Fibroblast of peridontal ligament (primary cell): ENCODE results near the gene FOXP4.

Experiments used
- DNase-seq: peaks from one replicate; pipeline ENCODE4 v3.0.0-alpha.2; 2010; ENCODE audit errors: extremely low read depth

The FOXP4 gene

DNA sequence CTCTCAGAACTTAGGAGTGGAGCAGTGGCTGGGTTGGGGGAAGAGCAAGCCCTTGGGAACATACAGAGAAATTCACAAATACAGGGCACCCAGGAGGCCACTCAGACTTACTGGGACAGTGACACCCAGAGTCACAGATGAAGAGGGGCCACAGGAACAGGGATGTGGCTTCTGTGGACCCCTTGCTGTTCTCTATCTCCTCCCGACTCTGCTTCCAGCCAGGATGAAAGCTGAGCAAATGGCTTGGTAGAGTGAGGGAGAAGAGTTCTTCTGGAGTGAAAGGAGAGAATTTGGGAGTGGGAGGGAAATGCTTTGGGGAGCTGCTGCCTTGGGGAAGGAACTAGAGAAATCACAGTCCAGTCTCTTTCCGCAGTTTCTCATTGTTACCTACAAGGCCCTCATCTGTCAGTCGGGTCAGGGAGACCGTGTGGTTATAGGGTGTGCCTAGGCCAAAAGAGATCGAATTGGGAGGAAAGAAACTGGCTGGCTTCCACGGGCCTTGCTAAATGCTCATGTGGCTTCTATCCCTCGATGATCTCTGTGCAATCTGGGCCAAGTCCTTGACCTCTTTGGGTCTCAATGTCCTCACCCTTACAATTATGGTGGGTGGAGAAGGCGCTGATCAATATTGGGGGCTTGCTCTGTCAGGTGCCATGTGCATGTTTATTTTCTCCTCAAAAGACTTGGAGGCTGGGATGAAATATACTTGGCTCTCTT, 17.0 kb downstream of the FOXP4 start:
- no peak for DNase-seq

DNA sequence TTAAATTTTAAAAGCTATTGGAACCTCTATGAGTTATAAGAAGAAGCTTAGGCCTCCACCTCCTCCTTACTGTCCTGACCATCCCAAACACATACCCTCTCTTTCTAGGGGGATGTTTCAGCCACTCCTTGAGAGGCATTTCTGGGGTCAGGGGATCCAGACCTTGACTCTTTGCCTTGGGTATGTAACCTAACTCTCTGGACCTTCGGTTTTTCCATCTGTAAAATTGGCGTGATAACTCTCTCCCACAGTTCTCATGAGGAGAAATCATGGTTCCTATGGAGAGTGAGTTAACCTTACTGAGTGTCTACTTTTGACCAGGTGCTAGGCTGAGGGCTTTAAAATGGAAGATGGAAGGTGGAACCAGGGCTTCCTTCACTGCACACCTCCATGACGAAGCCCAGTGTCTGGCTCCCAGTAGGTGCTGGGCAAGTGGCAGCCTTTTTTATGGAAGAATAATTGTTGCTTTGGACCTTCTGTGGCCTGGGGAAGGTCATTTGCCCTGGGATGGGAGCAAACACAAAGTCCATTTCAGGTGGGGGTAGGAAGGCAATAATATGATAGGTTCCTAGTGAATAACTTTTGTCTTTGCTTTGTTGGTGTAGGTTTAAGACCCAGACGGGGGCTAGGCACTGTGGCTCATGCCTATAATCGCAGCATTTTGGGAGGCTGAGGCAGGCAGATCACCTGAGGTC, 18.4 kb downstream of the FOXP4 start:
- DNase-seq = no peak

DNA sequence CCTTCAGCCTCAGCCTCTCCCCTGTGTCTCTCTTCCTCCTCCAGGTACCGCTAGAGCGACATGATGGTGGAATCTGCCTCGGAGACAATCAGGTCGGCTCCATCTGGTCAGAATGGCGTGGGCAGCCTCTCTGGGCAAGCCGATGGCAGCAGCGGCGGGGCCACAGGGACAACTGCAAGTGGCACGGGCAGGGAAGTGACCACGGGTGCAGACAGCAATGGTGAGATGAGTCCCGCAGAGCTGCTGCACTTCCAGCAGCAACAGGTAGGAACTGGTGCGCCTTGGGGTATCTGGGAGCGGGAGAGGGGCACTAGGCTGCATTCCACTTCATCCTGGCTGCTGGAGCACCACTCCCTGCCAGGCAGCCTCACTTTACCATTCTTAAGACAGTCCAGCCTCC, 19.5 kb downstream of the FOXP4 start:
- no peak for DNase-seq

DNA sequence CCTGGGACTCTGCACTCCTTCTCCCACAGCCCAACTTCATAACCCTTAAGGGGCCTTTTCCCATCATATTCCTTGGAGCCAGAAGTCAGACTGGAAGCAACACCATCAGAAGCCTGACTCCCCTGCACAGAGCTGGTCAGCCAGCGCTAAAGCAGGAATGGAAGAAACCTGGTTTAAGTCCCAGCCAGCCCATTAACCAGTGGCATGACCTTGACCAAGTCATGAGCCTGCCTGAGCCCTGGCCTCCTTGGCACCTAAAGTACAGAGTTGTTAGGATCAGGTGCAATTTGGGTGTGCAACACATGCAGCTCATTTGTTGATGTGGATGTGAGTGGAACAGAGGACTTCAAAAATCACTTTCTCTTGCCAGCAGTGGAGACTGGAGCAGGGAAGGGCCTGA, 20.8 kb downstream of the FOXP4 start:
- no peak for DNase-seq

- DNase-seq = no peak
Measured at GRCh38 chr6:41567684-41568083, 21.5 kb downstream of the FOXP4 start.

- no peak for DNase-seq
Measured at GRCh38 chr6:41568202-41568584, 22.0 kb downstream of the FOXP4 start.

DNA sequence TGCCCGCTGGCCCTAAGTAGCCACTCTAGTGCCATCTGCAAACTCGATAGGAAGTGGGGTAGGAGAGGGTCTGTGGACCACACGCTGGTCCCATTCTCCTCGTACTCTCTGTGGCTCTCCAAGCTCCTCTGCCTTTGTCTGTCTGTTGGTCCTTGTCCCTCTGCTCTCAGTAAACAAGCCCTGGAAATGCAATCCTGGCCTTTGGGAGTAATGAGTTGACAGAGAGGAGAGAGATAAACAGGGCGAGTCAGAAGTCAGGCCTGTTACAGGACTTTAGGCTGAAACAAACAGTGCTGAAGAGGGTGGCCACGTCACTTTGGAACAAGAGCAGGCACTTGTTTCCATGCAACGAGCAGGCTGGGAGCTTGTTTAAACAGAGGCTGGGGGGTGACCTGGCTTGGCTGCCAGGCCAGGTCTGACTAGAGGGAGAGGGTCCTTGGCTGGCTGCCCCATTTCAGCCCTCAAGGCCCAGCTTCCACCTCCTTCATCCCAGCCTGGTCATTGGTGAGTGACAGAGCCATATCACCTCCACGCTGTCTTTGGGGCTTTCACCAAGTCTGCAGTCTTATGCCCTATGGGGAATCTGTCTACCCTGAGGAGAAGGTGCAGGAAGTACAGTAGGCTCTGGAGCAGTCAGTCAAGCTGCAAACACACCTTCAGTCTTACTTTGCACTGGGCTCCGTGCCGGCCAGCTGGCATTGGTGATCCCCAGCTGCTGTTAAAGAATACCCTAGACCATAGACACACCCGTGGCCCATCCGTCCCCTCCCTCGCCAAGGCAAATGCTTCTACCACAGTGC, 22.6 kb downstream of the FOXP4 start:
- DNase-seq = no peak

DNA sequence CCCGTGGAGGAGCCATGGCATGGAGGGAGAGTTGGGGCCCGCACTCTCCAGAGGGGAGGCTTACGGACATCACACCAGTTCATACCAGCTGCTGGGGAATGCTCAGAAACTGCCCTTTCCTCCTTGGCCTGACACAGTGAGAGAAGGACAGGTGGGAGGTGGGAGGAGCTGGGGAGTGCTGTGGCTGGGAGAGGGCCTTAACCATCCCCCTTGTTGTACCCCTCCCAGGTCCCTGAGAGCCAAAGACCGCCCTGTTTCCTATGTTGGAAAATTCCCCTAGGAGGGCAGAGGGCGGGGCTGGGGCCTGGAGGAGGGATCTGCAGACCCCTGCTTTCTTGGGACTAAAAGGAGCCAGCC, 24.1 kb downstream of the FOXP4 start:
- DNase-seq = no peak

DNA sequence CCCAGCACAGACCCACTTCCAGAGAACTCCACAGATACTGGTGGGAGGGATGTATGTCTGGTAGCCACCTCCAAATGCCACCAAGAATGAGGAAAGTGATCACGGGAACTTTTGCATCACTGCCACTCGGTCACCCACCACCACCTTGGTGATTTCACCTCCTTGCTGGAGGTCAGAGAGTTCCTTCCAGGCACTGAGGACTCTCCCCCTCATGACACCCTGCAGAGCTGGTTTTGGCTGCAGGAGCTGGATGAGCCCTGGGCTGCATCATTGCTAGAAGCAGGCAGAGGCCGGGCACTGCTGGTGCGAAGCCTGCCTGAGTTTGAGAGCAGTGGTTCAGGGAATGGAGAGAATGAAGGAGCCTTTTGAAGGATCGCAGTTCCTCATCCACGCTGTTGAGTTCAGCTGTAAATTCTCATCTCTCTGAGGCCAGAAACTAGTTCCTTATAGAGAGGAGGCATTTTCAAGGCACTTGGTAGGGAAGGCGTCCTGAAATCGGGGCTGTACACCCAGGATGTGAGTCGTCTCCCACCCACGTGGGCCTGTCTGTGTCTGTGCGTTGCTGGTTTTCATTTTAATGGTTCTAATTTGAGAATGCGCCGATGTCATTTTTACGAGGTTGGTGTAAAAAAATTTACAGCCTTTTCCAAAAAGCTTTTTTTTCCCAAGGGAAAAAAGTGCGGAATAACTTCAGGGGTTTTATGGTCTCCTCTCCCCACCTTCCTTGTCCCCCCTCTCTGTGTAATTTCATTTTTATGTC, 25.0 kb downstream of the FOXP4 start:
- DNase-seq = no peak

- no peak for DNase-seq
Measured at GRCh38 chr6:41572613-41573012, 26.4 kb downstream of the FOXP4 start.

DNA sequence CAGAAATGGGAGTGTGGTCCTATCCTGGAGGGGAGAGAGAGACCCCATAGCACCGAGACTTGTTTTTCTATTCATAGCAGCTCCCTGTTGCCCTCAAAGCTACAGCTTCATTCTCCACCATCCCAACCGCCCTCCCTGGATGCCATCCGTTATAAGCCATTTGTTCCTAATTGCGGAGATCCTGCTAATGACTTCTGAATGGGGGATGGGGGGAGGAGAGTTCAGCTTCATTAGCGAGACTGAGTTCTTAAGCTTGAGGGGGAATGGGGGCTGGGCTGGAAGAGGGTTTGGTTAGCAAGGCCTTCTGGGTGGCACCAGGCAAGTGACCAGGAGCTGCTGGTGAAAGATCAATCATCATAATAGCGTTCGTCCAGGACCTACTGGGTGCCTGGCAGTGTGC, 27.1 kb downstream of the FOXP4 start:
- DNase-seq = no peak

- no peak for DNase-seq
Measured at GRCh38 chr6:41573985-41574384, 27.8 kb downstream of the FOXP4 start.

DNA sequence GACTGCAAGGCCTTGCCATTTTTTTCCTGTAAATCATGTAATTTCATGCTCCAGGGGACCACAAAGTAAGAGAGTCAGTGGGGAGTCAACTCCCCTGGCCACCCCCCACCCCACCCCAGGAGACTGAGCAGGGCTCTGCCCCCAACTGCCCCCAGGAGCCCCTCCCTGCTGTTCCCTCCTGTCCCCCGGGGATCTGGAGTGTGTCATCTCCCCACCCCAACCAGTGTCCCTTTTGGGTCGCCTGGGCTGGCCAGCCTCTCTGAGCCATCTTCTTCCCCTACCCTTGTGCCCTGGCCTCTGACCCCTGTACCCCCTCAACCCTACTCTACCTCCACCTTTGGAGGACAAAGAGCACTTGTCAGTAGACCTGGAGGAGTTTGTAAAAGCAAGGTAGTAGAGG, 29.4 kb downstream of the FOXP4 start:
- no peak for DNase-seq

DNA sequence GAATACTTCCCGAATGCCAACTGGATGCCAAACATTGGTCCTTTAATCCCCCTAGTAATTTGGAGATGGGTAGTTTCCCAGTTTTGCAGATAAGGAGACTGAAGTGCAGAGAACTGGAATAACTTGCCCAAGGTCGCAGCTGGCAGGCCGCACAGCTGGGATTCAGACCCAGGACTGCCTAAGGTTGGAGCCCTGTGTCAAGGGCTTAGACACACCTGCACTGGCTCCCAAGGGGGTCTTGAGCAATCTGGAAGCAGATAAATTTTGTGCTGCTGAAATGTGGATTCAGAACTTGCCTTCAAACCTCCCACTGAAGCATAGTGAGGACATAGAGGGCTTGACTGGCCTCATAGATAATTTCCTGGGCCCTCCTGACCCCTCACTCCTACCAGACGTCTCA, 30.5 kb downstream of the FOXP4 start:
- no peak for DNase-seq

GRCh38 chr6:41577356-41578216, 31.4 kb downstream of the FOXP4 start:
- no peak for DNase-seq

DNA sequence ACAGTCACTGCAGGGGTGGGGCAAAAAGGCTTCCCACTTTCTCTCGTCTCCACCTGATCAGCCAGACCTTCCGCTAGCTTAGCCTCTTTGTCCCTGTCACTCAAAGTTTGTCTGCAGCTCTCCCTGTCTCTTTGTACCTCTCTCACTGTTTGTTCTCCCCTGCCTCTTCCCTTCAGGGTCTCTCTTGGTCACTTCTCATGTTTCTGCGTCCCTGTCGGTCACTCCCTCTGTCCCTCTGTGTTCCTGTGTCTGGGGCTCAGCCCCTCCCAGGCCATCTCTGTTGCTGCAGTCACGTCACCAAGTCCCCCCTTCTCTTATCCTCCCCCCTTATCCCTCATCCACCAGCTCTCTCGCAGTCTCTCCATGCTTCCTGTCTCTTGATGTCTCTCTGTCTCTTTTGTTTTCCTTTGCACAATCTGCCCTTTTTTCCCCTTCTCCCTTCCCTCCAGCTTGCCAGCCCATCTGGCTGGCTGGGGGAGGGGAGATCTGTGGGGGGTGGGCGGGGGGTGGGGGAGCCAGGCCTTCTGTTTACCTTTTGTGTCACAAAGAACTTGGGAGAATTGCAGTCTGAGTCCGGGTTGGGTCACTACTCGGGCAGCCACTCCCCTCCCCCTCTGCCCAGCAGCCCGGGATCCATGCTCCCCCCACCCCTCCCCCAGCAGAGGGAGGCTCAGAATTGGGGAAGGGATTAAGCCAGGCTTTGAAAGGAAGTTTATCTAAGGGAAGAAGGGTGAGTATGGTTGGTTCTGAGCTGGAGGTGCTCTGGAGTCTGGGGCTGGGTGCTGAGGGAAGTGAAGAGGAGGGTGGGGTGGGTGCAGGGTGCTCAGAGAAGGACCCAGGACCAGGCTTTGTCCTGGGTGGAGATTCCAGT, 32.3 kb downstream of the FOXP4 start:
- DNase-seq = no peak

GRCh38 chr6:41579088-41579610, 33.0 kb downstream of the FOXP4 start:
- no peak for DNase-seq

DNA sequence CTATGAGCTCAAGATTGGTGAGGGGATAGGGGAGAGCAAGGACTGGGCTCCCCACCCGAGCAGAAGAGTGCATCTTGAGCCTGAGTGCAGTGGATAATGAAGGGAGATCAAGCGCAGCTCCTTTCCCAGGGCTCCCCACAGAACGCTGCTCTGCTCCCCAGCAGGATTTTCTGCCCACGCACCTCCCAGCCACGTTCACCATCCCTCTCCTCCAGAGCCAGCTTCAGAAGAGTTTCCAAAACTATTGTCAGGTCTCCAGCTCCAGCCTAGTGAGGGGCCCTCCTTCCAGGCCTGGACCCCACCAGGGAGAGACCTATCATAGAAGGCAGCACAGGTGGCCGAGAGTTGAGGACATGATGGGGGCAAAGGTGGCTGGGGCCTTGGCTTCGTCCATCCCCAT, 34.5 kb downstream of the FOXP4 start:
- no peak for DNase-seq

GRCh38 chr6:41581381-41581991, 35.3 kb downstream of the FOXP4 start:
- DNase-seq = peak; percentile 72

DNA sequence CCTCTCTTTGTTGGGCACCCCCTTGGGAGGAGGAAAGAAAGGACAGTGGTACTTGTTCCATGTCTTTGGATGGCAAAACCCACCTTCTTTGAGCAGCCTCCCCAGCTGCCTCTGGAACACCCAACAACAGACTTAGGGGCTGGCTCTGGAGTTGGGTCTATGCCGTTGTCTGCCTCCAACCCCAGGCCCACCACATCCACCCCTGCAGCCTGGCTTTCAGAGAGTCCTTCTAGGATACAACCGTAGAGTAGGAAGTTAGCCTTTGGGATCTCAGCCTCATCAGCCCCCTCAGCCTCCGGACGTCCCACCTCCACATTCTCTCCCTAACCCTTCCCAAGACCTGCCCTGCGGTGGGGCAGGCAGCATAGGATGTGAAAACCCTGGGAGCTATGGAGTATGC, 36.4 kb downstream of the FOXP4 start:
- no peak for DNase-seq
